HG03558 (cell line): Measurements from ENCODE around the gene CLEC18A.
"Not testable (repeated sequence)": the region's sequence is repeated elsewhere in the genome, so short reads cannot be mapped to it uniquely, and the experiment has no call there.

ENCODE experiments used
- ATAC-seq: cut with Tn5 transposase; IDR thresholded peaks from one replicate; pipeline ENCODE4 v1.9.1; 2021; ENCODE audit warnings: moderate number of reproducible peaks; ENCODE audit not compliant: unreplicated experiment; ENCODE audit errors: extremely low read depth

Gene CLEC18A

GRCh38 chr16:70012354-70012753 is 61.2 kb downstream of the CLEC18A start:
- ATAC-seq: not testable (repeated sequence)

- ATAC-seq: not testable (repeated sequence)
Measured at GRCh38 chr16:70012951-70013350, 61.8 kb downstream of the CLEC18A start.
